CD4-positive, alpha-beta T cell (primary cell): ENCODE results near the gene PATJ. TPM values are rescaled to one million over a fixed set of nuclear protein-coding genes. Genes with fewer than 3 reads are reported as not detected.
A peak's percentile ranks its signal among the peaks of the same experiment; 100 is the strongest.

Experiments
- ATAC-seq: fragments of 200-7000 bp; cut with Tn5 transposase; one replicate; pipeline ENCODE4 v1.10.0; 2022; ENCODE audit warnings: mild to moderate bottlenecking; ENCODE audit not compliant: poor library complexity
- CTCF ChIA-PET: fragments of 350-600 bp; sonication (Branson Sonifier 250); formaldehyde crosslinking; loops from one replicate; lab custom pipeline; 2021; ENCODE audit warnings: antibody characterized with exemption, inconsistent platforms; lab: Charles Lee
- POLR2A ChIA-PET: fragments of 350-600 bp; sonication (Branson Sonifier 250); formaldehyde crosslinking; loops from one replicate; lab custom pipeline; 2021; ENCODE audit warnings: antibody characterized with exemption, inconsistent platforms; lab: Charles Lee
- DNase-seq, 14 experiments: peaks; one replicate each; pipeline ENCODE4 v3.0.0-alpha.2; 2013 to 2020; ENCODE audit warnings: mixed read lengths in 2 of 14
- H3K27ac ChIP-seq, 2 donors: one replicate each; pipeline versions ENCODE4 v1.5.1 to v1.7.0; 2013; ENCODE audit warnings: low read length in 2 of 2, low read depth in 1 of 2, mild to moderate bottlenecking in 1 of 2
- H3K27me3 ChIP-seq, 2 experiments: 1 replicate in 1 of 2; 2 replicates in 1 of 2; pipeline versions ENCODE4 v1.6.1 to v1.7.0; 2013; ENCODE audit warnings: low read length in 2 of 2, control low read depth in 1 of 2, mild to moderate bottlenecking in 1 of 2, moderate library complexity in 1 of 2; ENCODE audit not compliant: insufficient read depth in 2 of 2, control insufficient read depth in 1 of 2
- H3K36me3 ChIP-seq: one replicate; pipeline ENCODE4 v1.6.1; 2013; ENCODE audit warnings: low read length, control low read depth; ENCODE audit not compliant: insufficient read depth
- H3K4me1 ChIP-seq: one replicate; pipeline ENCODE4 v1.6.1; 2013; ENCODE audit warnings: low read length, control low read depth; ENCODE audit not compliant: insufficient read depth
- H3K4me3 ChIP-seq: one replicate; pipeline ENCODE4 v1.5.1; 2013; ENCODE audit warnings: mild to moderate bottlenecking, low read length, moderate library complexity
- H3K9me3 ChIP-seq, 2 experiments: 1 replicate in 1 of 2; 2 replicates in 1 of 2; pipeline versions ENCODE4 v1.6.1 to v1.7.0; 2013; ENCODE audit warnings: low read length in 2 of 2, mild to moderate bottlenecking in 2 of 2, control low read depth in 1 of 2, moderate library complexity in 1 of 2; ENCODE audit not compliant: control insufficient read depth in 1 of 2, insufficient read depth in 1 of 2
- H3K27ac Mint-ChIP-seq: one replicate; pipeline ENCODE4 v1.8.0; 2020; ENCODE audit warnings: mixed read lengths
- H3K27me3 Mint-ChIP-seq: one replicate; pipeline ENCODE4 v1.8.0; 2021; ENCODE audit warnings: mixed read lengths
- H3K36me3 Mint-ChIP-seq: one replicate; pipeline ENCODE4 v1.8.0; 2021; ENCODE audit warnings: low read depth, mixed read lengths
- H3K4me1 Mint-ChIP-seq: one replicate; pipeline ENCODE4 v1.8.0; 2021; ENCODE audit warnings: low read depth, mixed read lengths
- H3K4me3 Mint-ChIP-seq: one replicate; pipeline ENCODE4 v1.8.0; 2020; ENCODE audit warnings: mild to moderate bottlenecking, mixed read lengths
- H3K9me3 Mint-ChIP-seq: one replicate; pipeline ENCODE4 v1.8.0; 2020; ENCODE audit warnings: mixed read lengths
- CTCF ChIP-seq: fragments of 200-600 bp; IDR thresholded peaks from one replicate; pipeline ENCODE4 v1.8.0; 2022; ENCODE audit warnings: antibody characterized with exemption, mild to moderate bottlenecking
- intact Hi-C, 2 experiments: fragments of 100-400 bp; cut with DNase I in 1 of 2; cut with micrococcal nuclease in 1 of 2; formaldehyde crosslinking; loops; one replicate each; pipeline versions ENCODE4 v1.15.1 to v1.9.0; 2023 to 2025; cut with DNase I, micrococcal nuclease
- total RNA-seq, 174 experiments: library from RNA in 2 of 174; stranded (reverse) in 2 of 174; gene quantifications; one replicate each; pipeline ENCODE4 v1.2.3 and lab custom pipeline; 2021 to 2026

Gene PATJ
- total RNA-seq, 2 experiments from 2014 or later = 50.4 to 54.1 TPM

- Mint-ChIP-seq H3K27me3 (no peaks in the 10 kb centered on the region), H3K4me1 (peaks cover 44% of the 10 kb centered on the region), H3K4me3 (no peak overlapping the region), H3K36me3 (peaks cover 21% of the 10 kb centered on the region), H3K9me3 (no peaks in the 10 kb centered on the region), H3K27ac (peak overlapping the region; percentile 59)
- no peaks in the 10 kb centered on the region for H3K27me3 ChIP-seq
- H3K4me1 ChIP-seq = peaks cover 29% of the 10 kb centered on the region
- CTCF ChIA-PET = no interaction called here
- no peak overlapping the region for H3K4me3 ChIP-seq
- H3K27ac ChIP-seq = no peak overlapping the region
- POLR2A ChIA-PET = interaction anchor here (1.3 kb wide), 1 partner anchor 13 kb away, joined by 3 read pairs; no protein-coding TSS in a partner anchor
- intact Hi-C loops = no loop called here
- H3K9me3 ChIP-seq = no peaks in the 10 kb centered on the region
- H3K36me3 ChIP-seq = peaks cover 6% of the 10 kb centered on the region
- ATAC-seq = no peak
- TF ChIP-seq CTCF = no peak
- no peak for DNase-seq
Observed at GRCh38 chr1:61779231-61779630, 37.0 kb downstream of the PATJ start.

- no peak for ATAC-seq
- intact Hi-C loops = loop anchor here (2.0 to 10.0 kb wide), 3 partner anchors 36 to 706 kb away; partner anchors contain the start of gene PATJ (in 1 of the 2)
- POLR2A ChIA-PET = interaction anchor here (1.2 kb wide), 1 partner anchor 56 kb away, joined by 5 read pairs; the partner anchor contains the start of gene TM2D1
- H3K36me3 ChIP-seq = no peaks in the 10 kb centered on the region
- CTCF ChIA-PET = no interaction called here
- no peaks in the 10 kb centered on the region for H3K27me3 ChIP-seq
- peaks cover 54% of the 10 kb centered on the region for H3K4me1 Mint-ChIP-seq
- H3K27ac ChIP-seq = no peak overlapping the region
- peak overlapping the region; percentile 1 for H3K4me3 Mint-ChIP-seq
- no peaks in the 10 kb centered on the region for H3K27me3 Mint-ChIP-seq
- no peaks in the 10 kb centered on the region for H3K9me3 ChIP-seq
- peak overlapping the region; percentile 85 for H3K27ac Mint-ChIP-seq
- DNase-seq = no peak
- no peak overlapping the region for H3K4me3 ChIP-seq
- no peak for TF ChIP-seq CTCF
- peaks cover 29% of the 10 kb centered on the region for H3K4me1 ChIP-seq
- H3K9me3 Mint-ChIP-seq = no peaks in the 10 kb centered on the region
- H3K36me3 Mint-ChIP-seq = peaks cover 14% of the 10 kb centered on the region
Observed at GRCh38 chr1:61781151-61781550, 38.9 kb downstream of the PATJ start.

- Mint-ChIP-seq H3K9me3 (no peaks in the 10 kb centered on the region), H3K4me1 (peaks cover 64% of the 10 kb centered on the region), H3K36me3 (peaks cover 22% of the 10 kb centered on the region), H3K4me3 (peak overlapping the region; percentile 82), H3K27me3 (no peaks in the 10 kb centered on the region), H3K27ac (peak overlapping the region; percentile 85)
- Histone ChIP-seq H3K4me1 (peaks cover 29% of the 10 kb centered on the region), H3K9me3 (no peaks in the 10 kb centered on the region), H3K4me3 (peak overlapping the region; percentile 13), H3K27ac (no peak overlapping the region), H3K27me3 (no peaks in the 10 kb centered on the region), H3K36me3 (peaks cover 2% of the 10 kb centered on the region)
- DNase-seq = peak; percentile 27 to 93 (median 58)
- ChIA-PET CTCF (interaction anchor here (0.7 to 1.4 kb wide), 3 partner anchors 11 to 700 kb away, joined by 3 read pairs; partner anchors contain the start of gene NFIA), POLR2A (interaction anchor here (1.1 to 1.9 kb wide), 3 partner anchors 10 to 57 kb away, joined by 3 to 8 read pairs (median 4); no protein-coding TSS in a partner anchor)
- TF ChIP-seq CTCF = no peak
- peak; percentile 98 for ATAC-seq
- intact Hi-C loops = loop anchor here (1.0 to 10.0 kb wide), 5 partner anchors 20 to 708 kb away; partner anchors contain the start of genes TM2D1 (in 2 of the 2) and PATJ (in 1 of the 2)
Observed at GRCh38 chr1:61782771-61783170, 40.5 kb downstream of the PATJ start.
